GM23338 (cell line): ENCODE measurements around the gene SH2D3C.

Source experiments
- CREB1 ChIP-seq: fragments of 250-450 bp; sonication (Bioruptor Pico); IDR thresholded peaks from 2 replicates; pipeline ENCODE4 v1.5.0; 2020; ENCODE audit warnings: low read depth, mild to moderate bottlenecking, moderate library complexity
- CTCF ChIP-seq, 2 experiments: fragments of 200-600 bp in 1 of 2; sonication (generic) in 1 of 2; conservative IDR thresholded peaks; 2 replicates each; pipeline versions ENCODE4 v1.5.1 to v1.6.1; 2016 to 2017; ENCODE audit warnings: antibody characterized with exemption in 2 of 2, low read depth in 2 of 2, mild to moderate bottlenecking in 2 of 2, moderate library complexity in 1 of 2
- NANOG ChIP-seq: IDR thresholded peaks from 2 replicates; pipeline ENCODE4 v1.6.1; 2016; ENCODE audit warnings: antibody characterized with exemption, borderline replicate concordance
- POLR2AphosphoS5 ChIP-seq: IDR thresholded peaks from 2 replicates; pipeline ENCODE4 v1.6.1; 2016; ENCODE audit warnings: antibody characterized with exemption, low read depth
- REST ChIP-seq: IDR thresholded peaks from one replicate; pipeline ENCODE4 v1.6.1; 2018; ENCODE audit warnings: antibody characterized with exemption; ENCODE audit not compliant: unreplicated experiment

- TF ChIP-seq CTCF (conservative IDR thresholded peaks at IDR 0.05; ENCODE audit: low read depth in 2 of 2) = no peak
- no peak for TF ChIP-seq CREB1 (CRISPR knock-in tag)
- TF ChIP-seq NANOG = no peak
- TF ChIP-seq POLR2AphosphoS5 = peak; percentile 55
- no peak for TF ChIP-seq REST
These were observed 7.4 kb downstream of the SH2D3C start for GRCh38 chr9:127770905-127771569.
